SK-MEL-5 (cell line): ENCODE data around the gene ARHGEF28. TPM values are rescaled to one million over a fixed set of nuclear protein-coding genes. Genes with fewer than 3 reads are reported as not detected.
A peak's percentile ranks its signal among the peaks of the same experiment; 100 is the strongest.

Experiments used
- DNase-seq: peaks from one replicate; pipeline ENCODE4 v3.0.0-alpha.2; 2016; ENCODE audit warnings: low read depth, low spot score
- in situ Hi-C: cut with HindIII; loops from 2 replicates; pipeline ENCODE4 v1.10.0; 2016; ENCODE audit warnings: low sequenced_read_pairs, high pct_unique_total_duplicates, low pct_unique_long_range_greater_than_20kb
- total RNA-seq: library from RNA; depleted of rRNA; stranded (reverse); fragments of >200 nt; shearing (Covaris generic); gene quantifications from 2 replicates; pipeline ENCODE4 v1.2.3, GENCODE V29; 2014

Gene ARHGEF28
- total RNA-seq, 1 experiment from 2014 or later = 0.63 TPM

DNA sequence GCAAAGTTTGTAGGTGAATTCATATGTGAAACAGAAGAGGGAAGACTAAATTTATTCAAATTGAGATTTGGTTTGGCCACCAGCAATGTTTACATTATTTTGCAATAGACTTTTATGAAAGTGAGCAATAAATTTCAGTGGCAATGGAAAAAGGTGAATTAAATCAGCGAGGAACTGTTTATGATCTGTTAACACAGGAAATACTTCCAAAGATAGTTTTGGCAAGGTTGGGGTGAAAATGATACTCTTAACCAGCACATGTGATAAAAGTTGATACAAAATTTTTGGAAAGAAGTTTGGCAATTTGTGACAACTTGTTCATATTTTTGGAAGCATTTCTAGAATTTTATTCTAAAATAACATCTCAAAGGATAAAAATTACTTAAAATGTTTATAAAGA lies 119.8 kb downstream of the ARHGEF28 start:
- in situ Hi-C loops = no loop called here
- DNase-seq = no peak

DNA sequence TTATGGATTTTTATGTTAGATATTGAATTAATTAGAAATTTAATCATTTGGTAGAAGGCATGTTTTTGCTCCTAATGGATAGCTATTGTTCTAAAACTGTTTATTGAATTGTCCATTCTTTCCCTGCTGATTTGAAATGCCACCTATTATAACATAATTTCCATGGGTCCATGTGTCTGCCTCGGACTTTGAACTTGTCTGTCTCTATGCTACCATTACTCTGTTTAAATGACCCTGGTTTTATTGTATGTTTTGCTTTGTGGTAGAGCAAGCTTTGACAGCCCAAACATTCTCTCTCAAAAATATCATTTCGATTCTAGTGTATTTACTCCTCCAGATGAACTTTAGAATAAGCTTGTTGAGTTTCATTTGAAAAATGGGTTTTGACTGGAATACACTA lies 120.6 kb downstream of the ARHGEF28 start:
- no peak for DNase-seq
- in situ Hi-C loops = no loop called here

DNA sequence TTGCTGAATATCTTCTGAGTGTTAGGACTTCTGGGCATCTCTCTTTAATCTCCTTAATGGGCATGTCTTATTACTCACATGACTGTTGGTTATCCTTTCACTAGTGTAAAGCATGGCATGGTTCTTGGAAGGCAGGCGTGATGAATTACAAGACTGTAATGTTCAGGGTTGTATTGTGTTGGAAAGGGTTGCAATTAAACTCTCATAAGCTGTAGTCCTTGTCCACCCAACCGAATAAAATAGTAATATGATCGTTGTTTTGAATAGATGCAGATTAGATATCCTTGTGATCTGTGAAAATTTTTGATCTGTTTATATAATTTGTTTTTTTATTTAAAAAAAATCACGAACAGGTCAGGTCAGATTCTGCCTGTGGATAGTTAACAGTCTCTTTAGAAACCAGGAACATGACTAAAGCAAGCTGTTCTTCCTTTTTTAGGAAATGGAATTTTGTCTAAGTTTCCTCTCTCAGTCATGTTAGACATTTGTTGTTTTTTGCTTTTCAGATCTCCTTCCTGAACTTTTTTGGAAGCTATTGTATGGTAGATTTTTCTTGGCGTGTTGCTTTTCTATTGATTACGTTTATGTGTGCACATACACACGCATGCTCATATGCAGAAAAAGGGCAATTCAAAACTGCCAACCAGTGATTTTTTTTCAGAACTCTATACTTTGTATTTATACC lies 121.8 kb downstream of the ARHGEF28 start:
- no peak for DNase-seq
- in situ Hi-C loops = no loop called here

DNA sequence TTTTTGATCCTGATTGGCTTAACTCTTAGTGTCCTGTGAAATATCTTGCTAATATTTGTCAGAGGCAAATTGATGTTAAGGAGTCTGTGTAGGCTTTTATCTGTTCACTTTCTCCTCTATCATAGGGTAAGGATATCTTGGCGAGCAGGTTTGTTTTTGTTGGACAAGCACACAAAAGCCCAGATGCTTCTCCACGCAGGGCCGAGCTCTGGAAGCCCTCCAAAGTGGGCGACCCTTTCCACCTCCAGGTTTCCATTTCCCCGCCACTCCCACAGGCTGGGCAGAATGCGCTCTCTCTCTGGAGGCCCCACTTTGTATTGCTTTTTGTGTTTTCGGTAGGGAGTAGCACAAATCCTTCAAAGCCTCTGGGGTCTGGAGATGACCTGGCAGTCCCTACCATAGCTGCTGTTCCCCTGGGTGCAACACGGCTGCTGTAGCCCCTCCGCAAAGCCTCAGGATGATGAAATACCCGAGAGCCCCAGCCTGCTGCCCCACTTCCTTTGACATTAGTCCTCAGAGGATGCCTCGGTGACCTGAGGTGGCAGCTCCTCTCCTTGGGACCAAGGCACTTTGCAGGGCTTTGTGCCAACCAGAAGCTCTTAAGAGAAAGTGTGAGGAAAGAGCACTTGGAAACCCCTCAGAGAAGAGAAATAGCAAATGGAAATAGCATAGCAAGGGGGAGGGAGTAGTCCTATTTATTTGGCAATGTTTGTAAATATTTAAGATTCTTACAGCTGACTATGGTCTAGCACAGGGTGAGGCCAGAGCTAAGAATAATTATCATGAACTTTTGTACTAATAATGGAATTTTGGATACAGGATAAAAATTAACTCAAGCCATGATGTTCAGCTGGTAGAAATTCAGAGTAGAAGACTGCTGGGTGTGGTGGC lies 122.8 kb downstream of the ARHGEF28 start:
- no peak for DNase-seq
- in situ Hi-C loops = no loop called here

DNA sequence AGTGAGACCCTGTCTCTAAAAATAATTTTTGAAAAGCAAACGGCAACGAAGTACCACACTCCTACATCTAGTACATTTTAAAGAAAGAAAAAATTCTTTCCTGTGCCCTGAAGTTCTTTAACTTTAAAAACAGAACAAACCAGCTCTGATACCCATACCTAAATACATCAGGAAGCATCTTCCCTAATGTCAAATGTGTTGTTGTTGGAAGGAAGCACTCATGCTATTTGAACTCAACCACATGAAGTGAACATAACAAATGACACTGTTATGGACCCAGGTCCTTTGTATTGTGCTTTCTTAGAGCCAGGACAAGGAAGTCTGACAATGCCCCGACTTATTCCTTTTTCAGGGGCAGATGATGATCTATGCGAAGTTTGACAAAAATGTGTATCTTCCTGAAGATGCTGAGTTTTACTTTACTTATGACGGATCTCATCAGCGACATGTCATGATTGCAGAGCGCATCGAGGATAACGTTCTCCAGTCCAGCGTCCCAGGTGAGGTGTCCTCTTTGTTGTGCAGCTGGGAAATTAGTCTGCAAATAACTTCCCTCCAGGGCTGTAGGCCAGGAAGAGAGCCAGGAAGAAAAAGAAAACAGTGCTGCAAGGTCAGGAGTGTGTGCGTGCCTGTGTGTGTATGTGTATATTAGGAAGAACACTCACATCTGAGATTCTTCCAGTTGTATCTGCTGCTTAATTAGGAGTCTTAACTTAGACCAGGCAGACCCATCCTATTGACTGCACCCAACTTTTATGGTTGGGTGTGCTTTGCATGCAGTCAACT lies 123.7 kb downstream of the ARHGEF28 start:
- no peak for DNase-seq
- in situ Hi-C loops = no loop called here

DNA sequence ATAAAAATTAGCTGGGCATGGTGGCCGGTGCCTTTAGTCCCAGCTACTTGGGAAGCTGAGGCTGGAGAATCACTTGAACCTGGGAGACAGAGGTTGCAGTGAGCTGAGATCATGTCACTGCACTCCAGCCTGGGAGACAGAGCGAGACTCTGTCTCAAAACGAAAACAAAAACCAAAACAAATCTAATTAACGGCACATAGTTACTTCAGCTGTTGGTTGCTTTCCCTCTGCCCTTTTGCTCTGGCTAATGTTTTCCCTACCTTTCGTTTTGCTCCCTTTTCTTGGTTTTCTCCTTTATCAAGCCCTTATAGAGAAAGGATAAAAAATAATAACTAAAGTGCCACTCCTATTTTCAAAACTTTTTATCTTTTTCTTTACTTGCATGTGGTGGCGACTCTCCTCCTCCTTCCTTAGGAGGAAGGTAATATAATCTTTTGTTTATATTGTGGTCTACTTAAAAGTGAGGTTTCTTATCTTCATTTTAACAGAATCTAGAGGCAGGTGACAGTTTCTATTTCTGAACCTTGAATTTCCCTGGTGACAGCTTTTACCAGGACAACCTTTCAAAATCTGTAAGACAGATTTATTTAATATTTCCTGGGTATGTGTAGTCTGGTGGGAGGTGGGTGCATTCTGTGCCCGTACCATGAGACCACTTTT lies 125.4 kb downstream of the ARHGEF28 start:
- in situ Hi-C loops = no loop called here
- DNase-seq = no peak

DNA sequence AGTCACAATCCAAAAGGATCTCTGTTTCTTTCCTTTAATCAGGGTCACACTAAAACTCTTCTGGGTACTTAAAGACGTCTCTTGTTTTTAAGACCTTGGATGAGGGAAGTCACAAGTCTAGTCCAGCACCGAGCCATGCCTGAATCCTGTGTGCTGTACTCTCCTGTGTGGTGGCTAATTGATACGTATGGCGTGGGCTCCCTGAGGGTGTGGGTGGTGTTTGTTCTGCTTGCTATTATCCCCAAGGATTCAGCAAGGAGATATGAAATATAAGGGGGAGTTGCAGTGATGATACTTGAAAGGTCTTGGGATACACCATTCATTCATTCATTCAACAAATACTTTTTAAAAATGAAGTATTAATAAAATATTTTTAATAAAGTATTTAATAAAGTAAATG lies 128.3 kb downstream of the ARHGEF28 start:
- in situ Hi-C loops = no loop called here
- no peak for DNase-seq

DNA sequence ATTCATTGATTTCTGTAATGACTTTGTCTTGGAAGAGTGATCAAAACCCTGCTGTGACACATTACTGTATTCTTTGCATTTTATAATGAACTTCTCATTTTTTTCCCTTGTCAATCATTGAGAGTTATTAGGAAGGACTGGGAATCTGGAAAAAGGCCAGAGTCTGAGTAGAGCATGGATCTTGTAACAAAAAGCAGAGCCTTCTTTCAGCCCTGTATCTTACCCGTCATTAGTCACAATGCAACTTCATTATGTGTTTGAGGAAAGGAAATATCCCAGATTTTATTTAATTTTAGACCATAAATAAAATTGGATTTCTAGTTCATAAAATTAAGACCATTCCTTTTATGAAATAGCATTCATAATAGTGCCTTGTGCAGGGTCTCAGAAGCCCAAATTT lies 131.4 kb downstream of the ARHGEF28 start:
- in situ Hi-C loops = no loop called here
- DNase-seq = no peak

DNA sequence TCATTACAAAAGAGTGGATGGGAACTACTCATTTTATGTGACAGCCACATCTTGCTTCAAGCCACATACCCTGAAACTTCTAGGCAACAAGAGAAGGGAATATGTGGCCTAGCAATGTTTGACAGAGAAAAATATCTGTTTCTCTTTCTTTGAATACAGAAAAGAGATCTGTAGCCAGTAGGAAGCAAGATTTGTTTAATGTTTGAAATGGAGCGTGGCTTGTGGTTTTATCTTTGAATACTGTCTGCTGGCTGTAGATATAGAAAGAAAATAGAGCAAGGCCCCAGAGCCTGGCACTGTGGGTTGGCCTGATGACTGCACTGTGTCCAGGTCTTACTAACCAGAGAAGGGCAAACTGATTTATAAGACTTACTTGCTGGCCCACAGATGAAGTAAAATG lies 133.8 kb downstream of the ARHGEF28 start:
- in situ Hi-C loops = no loop called here
- no peak for DNase-seq

DNA sequence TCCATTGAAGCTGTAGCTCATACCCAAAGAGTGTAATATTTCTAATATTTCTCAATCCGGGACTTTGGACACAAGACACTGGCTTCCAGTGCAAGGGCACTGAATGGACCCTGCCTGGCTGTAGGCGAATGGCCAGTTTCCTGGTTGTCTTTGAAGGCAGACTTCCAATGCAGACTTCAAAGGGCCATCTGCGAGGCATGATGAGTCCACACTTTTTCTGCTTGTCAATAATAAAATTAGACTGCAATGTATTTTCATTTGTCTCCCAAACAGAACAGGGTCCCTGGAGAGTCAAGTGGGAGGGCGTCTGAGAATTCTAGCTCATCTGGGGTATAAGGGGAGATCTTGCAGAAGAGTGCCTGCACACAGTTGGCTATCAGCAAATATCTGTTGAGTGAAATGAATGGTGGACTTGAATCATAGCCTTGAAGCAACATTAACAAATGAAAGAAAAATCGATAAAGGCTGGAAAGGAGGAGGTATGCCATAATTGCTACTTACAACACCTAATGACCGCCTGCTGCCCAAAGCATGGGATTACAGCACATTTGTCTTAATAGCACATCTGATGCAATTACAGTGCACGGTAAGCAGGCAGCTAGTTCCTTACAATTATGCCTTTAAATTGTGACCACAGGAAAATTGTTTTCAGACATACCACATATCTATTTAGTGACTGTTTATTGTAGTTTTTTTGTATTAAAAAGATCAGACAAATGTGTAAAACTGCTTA lies 137.5 kb downstream of the ARHGEF28 start:
- in situ Hi-C loops = no loop called here
- DNase-seq = no peak

DNA sequence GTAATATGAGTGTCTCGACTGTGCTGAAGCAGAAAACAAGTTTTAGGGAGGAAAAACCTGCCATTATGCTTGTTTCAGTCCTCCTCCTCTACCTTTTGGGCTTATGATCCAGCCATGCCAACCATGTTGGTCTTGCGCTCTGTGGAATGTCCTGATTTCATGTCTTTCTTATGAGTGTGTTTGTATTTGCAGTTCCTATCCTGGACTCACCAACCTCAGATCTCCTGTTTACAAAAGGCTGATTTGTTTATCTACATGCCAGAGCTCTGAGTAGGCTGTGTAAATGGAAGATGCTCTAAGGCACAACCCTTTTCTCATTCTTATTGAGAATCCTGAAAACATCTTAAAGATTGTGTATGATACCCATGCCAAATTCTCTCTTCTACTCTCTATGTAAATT lies 138.6 kb downstream of the ARHGEF28 start:
- peak; percentile 9 for DNase-seq
- in situ Hi-C loops = no loop called here

DNA sequence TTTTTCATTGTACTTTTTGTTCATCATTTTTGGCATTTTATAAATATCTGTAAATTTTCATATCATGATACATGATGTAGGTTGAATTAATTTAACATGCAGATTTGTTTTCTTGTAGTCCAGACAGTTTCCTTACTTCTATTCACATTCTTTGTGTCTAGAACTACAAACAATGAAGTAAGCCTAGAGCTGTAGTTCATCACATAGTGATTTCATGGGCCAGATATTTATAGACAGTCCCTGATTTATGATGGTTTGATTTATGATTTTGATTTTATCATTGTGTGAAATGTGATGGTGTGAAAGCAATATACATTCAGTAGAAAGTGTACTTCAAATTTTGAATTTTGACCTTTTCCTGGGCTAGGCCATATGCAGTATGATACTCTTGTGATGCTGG lies 139.0 kb downstream of the ARHGEF28 start:
- in situ Hi-C loops = no loop called here
- no peak for DNase-seq

DNA sequence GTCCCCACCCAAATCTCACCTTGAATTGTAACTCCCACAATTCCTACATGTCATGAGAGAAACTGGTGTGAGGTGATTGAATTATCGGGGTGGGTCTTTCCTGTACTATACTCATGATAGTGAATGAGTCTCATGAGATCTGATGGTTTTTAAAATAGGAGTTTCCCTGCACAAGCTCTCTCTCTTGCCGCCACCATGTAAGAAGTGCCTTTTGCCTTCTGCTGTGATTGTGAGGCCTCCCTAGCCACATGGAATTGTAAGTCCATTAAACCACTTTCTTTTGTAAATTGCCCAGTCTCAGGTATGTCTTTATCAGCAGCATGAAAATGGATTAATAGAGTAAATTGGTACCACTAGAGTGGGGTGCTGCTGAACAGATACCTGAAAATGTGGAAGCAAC lies 140.9 kb downstream of the ARHGEF28 start:
- no peak for DNase-seq
- in situ Hi-C loops = no loop called here

DNA sequence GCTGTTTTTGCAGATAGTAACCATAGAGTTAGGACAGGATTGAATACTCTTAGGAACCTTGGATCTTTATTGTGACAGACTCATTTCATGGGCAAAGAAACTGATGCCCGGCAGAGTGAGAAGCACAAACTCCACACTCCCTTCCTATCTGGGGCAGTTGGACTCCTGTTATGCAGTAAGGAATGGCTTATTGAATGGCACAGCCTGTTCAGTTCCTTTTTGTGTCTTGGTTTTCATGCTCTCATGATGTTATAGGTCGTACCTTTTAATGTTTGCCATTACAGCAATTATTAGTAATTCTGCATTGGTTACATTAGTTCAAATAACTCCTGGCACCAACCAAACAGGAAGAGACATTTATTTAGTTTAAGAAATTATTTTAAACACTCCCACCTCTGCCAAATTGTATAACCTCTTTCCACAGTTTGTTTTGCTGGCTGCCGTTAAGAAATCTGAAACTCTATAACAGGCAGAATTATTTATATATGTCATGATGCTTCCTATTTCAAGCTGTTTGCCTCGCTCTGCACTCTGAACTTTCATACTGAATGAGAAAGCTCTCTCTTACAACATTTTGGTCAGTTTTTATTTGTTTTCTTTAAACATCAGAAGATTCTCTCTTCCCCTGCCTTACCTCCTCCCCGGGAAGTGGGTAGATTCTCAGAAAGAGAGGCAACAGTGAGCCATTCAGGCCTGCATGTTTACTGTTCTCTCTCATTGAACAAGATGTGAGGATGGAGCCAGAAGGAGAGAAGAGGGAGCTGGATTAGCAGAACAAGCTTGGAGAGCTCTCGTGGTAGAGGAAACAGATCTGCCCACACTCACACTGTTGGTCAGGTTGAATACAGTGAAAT lies 144.4 kb downstream of the ARHGEF28 start:
- DNase-seq = no peak
- in situ Hi-C loops = no loop called here

DNA sequence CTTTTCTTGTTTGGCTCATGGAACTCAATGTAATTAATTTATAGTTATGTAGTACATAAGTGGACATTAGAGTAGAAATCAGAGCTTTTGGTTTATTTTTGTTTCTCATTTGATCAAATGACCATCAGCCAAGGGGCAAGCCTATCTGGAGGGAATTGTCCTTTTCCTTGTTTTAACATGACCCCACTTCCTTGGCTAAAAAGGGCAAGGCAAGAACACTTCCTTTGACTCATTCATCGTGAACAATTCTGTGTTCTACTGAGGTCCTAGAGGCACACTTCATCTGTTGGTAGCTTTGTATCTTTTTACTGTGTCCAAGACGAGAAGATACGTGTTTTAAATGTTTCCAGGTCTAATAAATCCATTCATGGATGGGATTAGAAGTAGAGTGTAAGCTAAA lies 148.9 kb downstream of the ARHGEF28 start:
- no peak for DNase-seq
- in situ Hi-C loops = no loop called here

DNA sequence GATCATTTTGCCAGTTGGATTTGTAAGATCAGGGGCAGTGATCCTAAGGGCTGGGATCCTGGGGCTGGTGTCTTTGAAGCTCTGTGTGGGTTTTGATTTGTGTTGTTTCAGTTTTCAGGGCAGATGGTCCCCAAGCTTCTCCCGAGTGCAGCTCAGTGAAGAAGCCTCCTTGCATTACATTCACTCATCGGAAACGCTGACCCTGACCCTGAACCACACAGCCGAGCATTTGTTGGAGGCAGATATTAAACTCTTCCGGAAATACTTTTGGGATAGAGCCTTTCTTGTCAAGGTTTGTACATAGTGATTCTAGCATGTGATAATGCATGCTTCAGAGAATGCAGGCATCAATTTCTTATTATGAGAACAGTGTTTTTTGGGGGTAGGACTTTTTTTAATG lies 150.4 kb downstream of the ARHGEF28 start:
- DNase-seq = peak; percentile 39
- in situ Hi-C loops = no loop called here
